Uterus (tissue), 2 donors: Measurements from ENCODE around the gene RABGGTA.

Experiments
- POLR2A ChIP-seq, 2 donors: fragments of 450-650 bp; IDR thresholded peaks; one replicate each; pipeline ENCODE4 v1.6.1; 2016; ENCODE audit warnings: antibody characterized with exemption in 2 of 2, mild to moderate bottlenecking in 1 of 2, moderate library complexity in 1 of 2
- TF ChIP-seq, protein P1 (sequence below), 4 experiments: fragments of 200-600 bp in 2 of 4; fragments of 450-650 bp in 2 of 4; sonication (generic) in 2 of 4; IDR thresholded peaks; one replicate each; pipeline ENCODE4 v1.5.1; 2016 to 2019; ENCODE audit warnings: antibody characterized with exemption in 4 of 4, mild to moderate bottlenecking in 2 of 4, moderate library complexity in 1 of 4

DNA sequence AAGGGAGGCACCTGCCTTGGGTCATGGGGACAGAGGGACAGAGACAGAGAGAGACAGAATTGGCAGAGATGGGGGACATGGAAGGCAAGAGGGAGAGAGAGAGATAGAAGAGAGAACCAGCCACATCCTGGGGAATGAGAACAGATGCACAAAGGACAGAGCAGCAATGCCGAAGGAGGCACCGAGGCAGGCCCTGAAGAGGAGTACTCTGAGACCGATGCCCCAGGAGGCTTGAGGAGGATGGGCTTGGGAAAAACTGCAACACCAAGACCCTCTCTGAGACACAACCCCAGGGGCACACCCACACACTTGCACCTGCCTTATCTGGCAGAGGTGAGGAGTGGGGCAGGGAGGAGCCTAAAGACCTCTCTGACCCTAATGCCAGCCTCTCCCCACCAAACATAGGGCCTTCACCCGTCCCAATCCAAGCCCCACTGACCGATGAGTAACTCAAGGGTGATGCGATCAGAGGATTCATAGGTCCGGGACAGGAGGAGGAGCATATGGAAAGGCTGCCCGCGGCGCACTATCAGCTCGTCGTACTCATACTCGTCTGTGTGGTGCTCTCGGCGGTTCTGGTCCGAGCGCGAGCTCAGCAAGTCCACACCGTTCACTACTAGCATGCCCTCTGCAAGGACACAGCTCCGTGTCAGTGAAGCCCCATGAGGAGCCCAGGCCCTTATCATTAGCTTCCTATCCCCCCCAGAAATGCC is 10.0 kb downstream of the RABGGTA start:
- TF ChIP-seq, protein P1, sequence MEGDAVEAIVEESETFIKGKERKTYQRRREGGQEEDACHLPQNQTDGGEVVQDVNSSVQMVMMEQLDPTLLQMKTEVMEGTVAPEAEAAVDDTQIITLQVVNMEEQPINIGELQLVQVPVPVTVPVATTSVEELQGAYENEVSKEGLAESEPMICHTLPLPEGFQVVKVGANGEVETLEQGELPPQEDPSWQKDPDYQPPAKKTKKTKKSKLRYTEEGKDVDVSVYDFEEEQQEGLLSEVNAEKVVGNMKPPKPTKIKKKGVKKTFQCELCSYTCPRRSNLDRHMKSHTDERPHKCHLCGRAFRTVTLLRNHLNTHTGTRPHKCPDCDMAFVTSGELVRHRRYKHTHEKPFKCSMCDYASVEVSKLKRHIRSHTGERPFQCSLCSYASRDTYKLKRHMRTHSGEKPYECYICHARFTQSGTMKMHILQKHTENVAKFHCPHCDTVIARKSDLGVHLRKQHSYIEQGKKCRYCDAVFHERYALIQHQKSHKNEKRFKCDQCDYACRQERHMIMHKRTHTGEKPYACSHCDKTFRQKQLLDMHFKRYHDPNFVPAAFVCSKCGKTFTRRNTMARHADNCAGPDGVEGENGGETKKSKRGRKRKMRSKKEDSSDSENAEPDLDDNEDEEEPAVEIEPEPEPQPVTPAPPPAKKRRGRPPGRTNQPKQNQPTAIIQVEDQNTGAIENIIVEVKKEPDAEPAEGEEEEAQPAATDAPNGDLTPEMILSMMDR (IDR thresholded peaks at IDR 0.05), result no peak
- TF ChIP-seq POLR2A (IDR thresholded peaks at IDR 0.05), result no peak
